GM12872 (cell line): ENCODE data around the gene CHCHD5.

Experiments used
- CTCF ChIP-seq: IDR thresholded peaks from 3 replicates; pipeline ENCODE4 v1.5.1; 2011; ENCODE audit warnings: low read depth, mild to moderate bottlenecking, low read length, moderate library complexity; ENCODE audit not compliant: insufficient read depth

Gene CHCHD5

DNA sequence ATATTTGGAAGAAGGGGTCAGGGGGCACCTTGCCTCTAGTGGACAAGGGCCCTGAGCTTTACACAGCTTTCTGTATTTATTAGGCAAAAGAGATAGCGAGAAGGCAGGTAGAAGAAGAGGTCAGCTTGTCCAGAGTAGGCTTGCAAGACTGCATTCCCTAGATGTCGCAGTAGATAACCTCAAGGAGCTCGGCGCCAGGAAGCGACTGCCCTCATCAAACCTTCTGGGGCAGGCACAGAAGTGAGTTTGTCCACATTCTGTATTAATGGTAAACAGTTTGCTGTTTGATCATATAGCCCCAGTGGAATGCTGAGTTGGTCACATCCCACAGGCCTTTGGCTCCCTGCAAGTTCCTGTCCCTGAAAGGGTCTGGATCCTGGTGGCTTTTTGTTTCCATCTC is 7.0 kb downstream of the CHCHD5 start:
- no peak for TF ChIP-seq CTCF

DNA sequence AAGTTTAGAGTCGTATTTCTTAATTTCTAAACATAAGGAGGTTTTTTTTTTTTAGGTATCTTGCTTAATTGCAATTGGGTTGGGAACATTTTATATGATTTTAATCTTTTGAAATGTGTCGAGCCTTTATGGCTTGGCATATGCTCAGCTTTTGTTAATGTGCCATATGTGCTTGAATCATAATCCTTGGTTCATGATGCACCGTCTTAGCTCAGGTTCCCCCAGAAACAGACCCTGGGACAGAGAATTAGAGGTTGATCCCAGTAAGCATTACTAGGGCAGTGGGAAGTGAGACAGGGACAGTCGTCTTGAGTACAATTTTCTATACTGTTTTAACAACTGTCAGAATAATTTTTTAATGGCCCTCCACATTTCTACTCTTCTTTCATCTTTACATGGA is 9.3 kb downstream of the CHCHD5 start:
- TF ChIP-seq CTCF, result no peak

- no peak for TF ChIP-seq CTCF
Measured at GRCh38 chr2:112597537-112598322, 13.3 kb downstream of the CHCHD5 start.

DNA sequence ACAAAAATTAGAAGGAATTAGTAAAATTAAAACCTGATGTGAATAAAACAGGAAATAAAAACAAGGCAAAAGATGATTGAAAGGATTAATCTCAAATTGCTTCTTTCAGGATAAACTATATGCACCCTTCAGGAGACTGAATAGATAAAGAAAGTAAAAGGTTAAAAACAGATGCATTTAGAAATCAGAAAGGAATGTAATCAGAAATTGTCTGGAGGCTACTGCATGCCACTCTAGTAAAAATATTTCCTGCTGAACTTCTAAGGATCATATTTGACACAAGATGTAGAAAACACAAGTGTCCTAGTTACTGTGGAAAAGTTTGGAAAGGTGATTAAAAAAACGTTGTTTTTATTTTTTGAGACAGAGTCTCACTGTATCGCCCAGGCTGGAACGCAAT is 16.2 kb downstream of the CHCHD5 start:
- TF ChIP-seq CTCF, result no peak

- no peak for TF ChIP-seq CTCF
Measured at GRCh38 chr2:112601754-112602153, 17.3 kb downstream of the CHCHD5 start.

DNA sequence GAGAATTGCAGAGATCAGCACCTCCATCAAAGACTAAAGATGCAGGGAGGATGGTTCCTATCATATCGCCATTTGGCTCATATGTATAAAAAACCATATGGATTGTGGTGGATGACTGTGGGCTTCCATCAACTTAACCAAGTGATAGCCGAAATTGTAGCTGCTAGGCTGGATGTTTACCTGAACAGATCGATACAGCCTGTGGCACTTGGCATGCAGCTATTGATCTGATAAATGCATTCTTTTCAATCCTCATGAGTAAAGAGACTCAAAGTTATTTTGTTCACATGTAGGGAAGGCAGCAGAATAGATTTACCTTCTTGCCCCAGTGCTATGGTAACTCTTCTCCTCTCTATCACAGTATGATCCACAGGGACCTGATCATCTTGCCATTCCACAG is 18.5 kb downstream of the CHCHD5 start:
- no peak for TF ChIP-seq CTCF

- TF ChIP-seq CTCF, result no peak
Measured at GRCh38 chr2:112603731-112604130, 19.3 kb downstream of the CHCHD5 start.

DNA sequence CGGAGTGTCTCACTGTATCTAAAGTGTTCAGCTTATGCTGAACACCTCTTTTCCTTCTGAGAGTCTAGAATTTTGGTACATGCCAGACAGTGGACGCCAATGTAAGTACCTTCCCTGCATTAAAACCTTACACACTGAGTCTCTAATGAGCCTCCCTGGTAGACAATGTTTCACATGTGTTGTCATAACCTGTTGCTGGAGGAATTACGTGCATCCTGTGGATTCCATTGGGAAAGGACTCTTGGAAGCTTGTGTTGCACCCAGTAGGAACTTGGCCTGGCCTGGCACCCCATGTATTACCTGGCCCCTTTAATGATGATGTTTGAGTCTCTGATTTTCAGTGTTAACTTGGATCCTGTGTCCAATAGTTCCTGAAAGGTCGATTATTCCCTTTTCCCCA is 20.5 kb downstream of the CHCHD5 start:
- no peak for TF ChIP-seq CTCF
